HFF-Myc (cell line): Measurements from ENCODE around the gene PPFIA2.

Experiments used
- DNase-seq: peaks from one replicate; pipeline ENCODE4 v3.0.0-alpha.2; 2011; ENCODE audit warnings: low read depth; ENCODE audit errors: extremely low read depth
- H3K4me3 ChIP-seq: replicated peaks from 2 replicates; pipeline ENCODE4 v1.5.1; 2011; ENCODE audit warnings: low read depth, mild to moderate bottlenecking, control low read depth, low read length
- CTCF ChIP-seq: IDR thresholded peaks from 2 replicates; pipeline ENCODE4 v1.5.1; 2012; ENCODE audit warnings: mild to moderate bottlenecking, low read depth, low read length, control low read depth; ENCODE audit errors: missing control alignments

PPFIA2 gene

DNA sequence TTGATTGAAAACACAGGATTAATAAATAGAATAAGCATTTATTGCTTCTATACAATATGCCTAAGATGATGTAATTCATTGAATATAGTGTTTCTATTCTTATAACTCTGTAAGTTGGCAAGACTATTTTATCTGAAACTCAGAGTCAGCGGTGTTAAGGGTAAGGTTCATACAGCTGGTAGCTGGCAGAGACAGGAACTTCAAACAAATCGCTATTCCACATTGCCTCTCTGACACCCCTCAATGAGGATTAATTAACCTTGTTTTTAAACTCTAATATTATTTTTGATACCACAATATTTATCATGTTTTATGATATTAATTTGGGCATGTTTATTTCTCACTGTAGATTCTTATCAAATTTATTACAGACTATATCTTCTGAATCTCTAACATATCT lies 357.9 kb downstream of the PPFIA2 start:
- no peak for TF ChIP-seq CTCF
- H3K4me3 ChIP-seq, result no peak overlapping the region
- DNase-seq, result no peak

GRCh38 chr12:81400024-81400423 lies 359.1 kb downstream of the PPFIA2 start:
- no peak for TF ChIP-seq CTCF
- DNase-seq, result no peak
- H3K4me3 ChIP-seq, result no peak overlapping the region

- no peak for DNase-seq
These were observed 363.7 kb downstream of the PPFIA2 start for GRCh38 chr12:81395431-81395830.

GRCh38 chr12:81389550-81390099 lies 369.5 kb downstream of the PPFIA2 start:
- TF ChIP-seq CTCF, result no peak
- no peak for DNase-seq
- no peak overlapping the region for H3K4me3 ChIP-seq

More at GRCh38 chr12:81395431-81395830, 363.7 kb downstream of the PPFIA2 start:
- no peak for TF ChIP-seq CTCF
- no peak overlapping the region for H3K4me3 ChIP-seq

- no peak for TF ChIP-seq CTCF
- DNase-seq, result no peak
These were observed 373.0 kb downstream of the PPFIA2 start for GRCh38 chr12:81386101-81386500.

DNA sequence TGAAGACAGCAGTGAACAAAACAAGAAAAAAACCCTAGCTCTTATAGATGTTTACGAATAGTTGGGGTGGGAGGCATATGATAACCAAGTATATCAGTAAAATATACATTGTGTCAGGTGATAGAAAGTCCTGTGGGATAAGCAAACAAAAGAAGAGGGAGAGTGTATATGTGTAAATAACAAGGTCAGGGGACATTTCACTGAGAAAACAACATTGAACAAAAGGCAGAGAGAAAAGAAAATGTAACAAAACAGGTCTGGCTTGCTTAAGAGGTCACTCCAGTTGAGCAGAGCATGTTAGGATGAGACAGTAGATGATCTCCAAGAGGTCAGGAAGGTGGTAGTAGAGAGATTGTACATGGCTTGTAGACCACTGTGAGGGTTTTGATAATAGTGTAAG lies 377.2 kb downstream of the PPFIA2 start:
- no peak for TF ChIP-seq CTCF
- no peak overlapping the region for H3K4me3 ChIP-seq
- no peak for DNase-seq

More at GRCh38 chr12:81386101-81386500, 373.0 kb downstream of the PPFIA2 start:
- no peak overlapping the region for H3K4me3 ChIP-seq
